ENCODE measurements around the gene MCC.

- TF ChIP-seq CTCF (conservative IDR thresholded peaks at IDR 0.05) (no peak), ZFX (IDR thresholded peaks at IDR 0.05) (no peak)
Observed at GRCh38 chr5:113447498-113448050, 40.7 kb downstream of the MCC start.
